HL-60 (cell line): ENCODE measurements around the gene STAC2.

Experiments
- GABPA ChIP-seq: IDR thresholded peaks from 2 replicates; pipeline ENCODE4 v1.6.1; 2012; ENCODE audit warnings: low read depth
- POLR2AphosphoS5 ChIP-seq: IDR thresholded peaks from 2 replicates; pipeline ENCODE4 v1.6.1; 2012; ENCODE audit warnings: low read depth
- TF ChIP-seq, protein P1 (sequence below): IDR thresholded peaks from one replicate; pipeline ENCODE4 v1.5.1; 2011; ENCODE audit warnings: low read length, control low read depth, inconsistent platforms; ENCODE audit not compliant: insufficient read depth

DNA sequence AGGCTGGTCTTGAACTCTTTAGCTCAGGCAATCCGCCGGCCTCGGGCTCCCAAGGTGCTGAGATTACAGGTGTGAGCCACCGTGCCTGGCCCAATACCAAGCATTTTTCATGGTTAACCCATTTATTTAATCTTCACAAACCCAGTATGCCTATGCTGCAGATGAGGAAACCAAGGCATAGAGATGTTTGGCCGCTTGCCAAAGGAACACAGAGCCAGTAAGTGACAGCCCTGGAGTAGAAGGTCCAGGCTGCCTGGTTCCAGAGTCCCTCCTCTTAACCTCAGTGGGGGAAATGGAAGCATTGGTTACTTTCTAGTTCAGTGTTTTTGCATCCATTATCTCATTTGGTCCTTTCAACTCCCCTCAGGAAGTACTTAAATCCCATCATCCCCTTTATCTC is 44.4 kb downstream of the STAC2 start:
- TF ChIP-seq, protein P1, sequence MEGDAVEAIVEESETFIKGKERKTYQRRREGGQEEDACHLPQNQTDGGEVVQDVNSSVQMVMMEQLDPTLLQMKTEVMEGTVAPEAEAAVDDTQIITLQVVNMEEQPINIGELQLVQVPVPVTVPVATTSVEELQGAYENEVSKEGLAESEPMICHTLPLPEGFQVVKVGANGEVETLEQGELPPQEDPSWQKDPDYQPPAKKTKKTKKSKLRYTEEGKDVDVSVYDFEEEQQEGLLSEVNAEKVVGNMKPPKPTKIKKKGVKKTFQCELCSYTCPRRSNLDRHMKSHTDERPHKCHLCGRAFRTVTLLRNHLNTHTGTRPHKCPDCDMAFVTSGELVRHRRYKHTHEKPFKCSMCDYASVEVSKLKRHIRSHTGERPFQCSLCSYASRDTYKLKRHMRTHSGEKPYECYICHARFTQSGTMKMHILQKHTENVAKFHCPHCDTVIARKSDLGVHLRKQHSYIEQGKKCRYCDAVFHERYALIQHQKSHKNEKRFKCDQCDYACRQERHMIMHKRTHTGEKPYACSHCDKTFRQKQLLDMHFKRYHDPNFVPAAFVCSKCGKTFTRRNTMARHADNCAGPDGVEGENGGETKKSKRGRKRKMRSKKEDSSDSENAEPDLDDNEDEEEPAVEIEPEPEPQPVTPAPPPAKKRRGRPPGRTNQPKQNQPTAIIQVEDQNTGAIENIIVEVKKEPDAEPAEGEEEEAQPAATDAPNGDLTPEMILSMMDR, result no peak
- no peak for TF ChIP-seq GABPA
- TF ChIP-seq POLR2AphosphoS5, result no peak
